ENCODE data around the gene FGF12.
"Not testable (repeated sequence)": the region's sequence is repeated elsewhere in the genome, so short reads cannot be mapped to it uniquely, and the experiment has no call there.

FGF12 gene

DNA sequence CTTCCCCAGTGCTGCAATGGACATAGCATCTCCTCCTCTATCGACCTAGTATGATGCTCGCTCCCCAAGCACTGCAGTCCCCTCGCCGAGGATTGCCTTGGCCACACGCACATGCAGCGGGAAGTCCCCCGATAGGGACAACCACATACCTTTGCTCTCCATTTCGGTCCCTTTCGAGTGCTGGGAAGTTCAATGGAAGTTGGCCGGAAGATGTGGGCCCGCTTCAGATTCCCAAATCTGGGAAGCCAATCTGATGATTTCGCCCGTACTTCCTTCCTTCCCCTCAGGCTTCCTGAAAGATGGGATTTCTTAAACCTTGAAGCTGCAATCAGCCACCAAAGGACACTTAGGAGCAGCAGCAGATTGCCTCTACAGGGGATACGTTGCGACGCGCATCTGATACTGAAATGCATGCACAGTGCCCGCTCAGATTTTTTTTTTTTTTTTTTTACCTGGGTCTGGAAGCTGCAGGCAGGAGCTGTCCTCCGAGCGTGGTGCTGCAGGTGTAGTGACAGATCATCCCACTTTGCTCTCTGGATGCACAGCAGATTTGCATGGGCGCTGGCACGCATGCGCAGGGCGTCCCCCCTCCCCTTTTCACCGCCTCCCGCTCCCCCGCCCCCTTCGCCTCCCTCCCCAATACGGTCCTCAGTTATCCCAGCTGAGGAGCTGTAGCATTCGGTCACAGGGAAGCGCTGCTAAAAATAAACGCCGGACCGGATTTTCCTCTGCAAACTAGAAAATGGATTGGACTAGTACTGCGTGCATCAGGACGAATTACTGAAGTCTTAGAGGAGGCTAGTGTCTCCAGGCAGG, at the start of gene FGF12:
Gene FGF12 (minus strand): TSS at position 510 of the 816 bp plus-strand sequence.
- TF ChIP-seq, protein P1, sequence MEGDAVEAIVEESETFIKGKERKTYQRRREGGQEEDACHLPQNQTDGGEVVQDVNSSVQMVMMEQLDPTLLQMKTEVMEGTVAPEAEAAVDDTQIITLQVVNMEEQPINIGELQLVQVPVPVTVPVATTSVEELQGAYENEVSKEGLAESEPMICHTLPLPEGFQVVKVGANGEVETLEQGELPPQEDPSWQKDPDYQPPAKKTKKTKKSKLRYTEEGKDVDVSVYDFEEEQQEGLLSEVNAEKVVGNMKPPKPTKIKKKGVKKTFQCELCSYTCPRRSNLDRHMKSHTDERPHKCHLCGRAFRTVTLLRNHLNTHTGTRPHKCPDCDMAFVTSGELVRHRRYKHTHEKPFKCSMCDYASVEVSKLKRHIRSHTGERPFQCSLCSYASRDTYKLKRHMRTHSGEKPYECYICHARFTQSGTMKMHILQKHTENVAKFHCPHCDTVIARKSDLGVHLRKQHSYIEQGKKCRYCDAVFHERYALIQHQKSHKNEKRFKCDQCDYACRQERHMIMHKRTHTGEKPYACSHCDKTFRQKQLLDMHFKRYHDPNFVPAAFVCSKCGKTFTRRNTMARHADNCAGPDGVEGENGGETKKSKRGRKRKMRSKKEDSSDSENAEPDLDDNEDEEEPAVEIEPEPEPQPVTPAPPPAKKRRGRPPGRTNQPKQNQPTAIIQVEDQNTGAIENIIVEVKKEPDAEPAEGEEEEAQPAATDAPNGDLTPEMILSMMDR (IDR thresholded peaks at IDR 0.05; ENCODE audit: insufficient read depth, low read length, missing control alignments), result no peak
- no peak for DNase-seq (ENCODE audit: low read depth, low spot score)
- no peak within 1 kb of the TSS for H3K4me3 ChIP-seq (ENCODE audit: low read depth, low read length)
- ChIA-PET POLR2A (no interaction called here), CTCF (no interaction called here)

DNA sequence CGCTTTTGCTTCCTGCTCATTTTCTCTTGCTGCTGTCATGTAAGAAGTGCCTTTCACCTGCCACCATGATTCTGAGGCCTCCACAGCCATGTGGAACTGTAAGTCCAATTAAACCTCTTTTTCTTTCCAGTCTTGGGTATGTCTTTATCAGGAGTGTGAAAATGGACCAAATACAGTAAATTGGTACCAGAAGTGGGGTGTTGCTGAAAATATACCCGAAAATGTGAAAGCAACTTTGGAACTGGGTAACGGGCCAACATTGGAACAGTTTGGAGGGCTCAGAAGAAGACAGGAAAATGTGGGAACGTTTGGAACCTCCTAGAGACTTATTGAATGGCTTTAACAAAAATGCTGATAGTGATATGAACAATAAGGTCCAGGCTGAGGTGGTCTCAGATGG, 47.0 kb upstream of the FGF12 start:
- CTCF ChIA-PET; DNase-seq (ENCODE audit: low read depth, low spot score); H3K4me3 ChIP-seq (ENCODE audit: low read depth, low read length); POLR2A ChIA-PET: not testable (repeated sequence)

DNA sequence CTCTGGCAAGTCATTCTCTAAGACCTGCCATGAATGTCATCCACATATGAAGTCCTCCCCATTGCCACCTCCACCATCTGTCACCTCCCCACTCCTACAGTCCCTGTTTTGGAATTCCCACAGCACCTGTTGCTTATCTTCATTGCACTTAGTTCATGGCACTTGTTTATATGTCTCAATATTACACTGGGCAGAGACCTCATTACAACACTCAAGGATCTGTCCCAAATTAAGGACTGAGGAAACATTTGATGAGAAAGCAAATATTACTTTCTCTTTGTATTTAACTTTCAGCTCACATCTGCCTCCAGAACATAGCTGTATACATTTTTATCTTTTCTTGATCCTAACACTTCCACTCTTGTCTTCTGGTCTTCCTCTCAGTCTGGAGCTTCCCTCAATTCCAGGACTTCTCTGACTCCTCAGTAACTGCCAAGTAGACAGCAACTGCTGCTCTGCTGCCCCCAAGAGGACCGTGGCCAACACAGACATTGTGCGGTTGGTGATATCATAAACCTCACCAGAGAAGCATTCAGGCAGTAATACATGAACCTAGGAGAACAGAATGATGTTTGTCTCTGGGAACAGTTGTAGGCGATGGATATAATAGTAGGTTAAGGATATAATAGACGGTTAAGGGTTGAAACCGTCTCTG, 45.0 kb upstream of the FGF12 start:
- ChIA-PET POLR2A (no interaction called here), CTCF (interaction anchor here (0.6 kb wide), 1 partner anchor 19 kb away, joined by 3 read pairs; no protein-coding TSS in a partner anchor)
- DNase-seq (ENCODE audit: low read depth, low spot score), result peak; percentile 10
- H3K4me3 ChIP-seq (ENCODE audit: low read depth, low read length), result no peak overlapping the region
- TF ChIP-seq, protein P1 (IDR thresholded peaks at IDR 0.05; ENCODE audit: insufficient read depth, low read length, missing control alignments), result peak; percentile 58

DNA sequence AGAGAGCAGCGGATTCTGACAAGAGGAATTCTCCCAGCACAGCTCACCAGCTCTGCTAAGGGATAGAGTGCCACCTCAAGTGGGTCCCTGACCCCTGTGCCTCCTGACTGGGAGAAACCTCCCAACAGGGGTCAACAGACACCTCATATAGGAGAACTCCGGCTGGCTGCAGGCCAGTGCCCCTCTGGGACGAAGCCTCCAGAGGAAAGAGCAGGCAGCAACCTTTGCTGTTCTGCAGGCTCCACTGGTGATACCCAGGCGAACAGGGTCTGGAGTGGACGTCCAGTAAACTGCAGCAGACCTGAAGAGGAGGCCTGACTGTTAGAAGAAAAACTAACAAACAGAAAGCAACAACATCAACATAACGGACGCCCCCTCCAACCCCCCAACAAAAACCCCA, 31.3 kb upstream of the FGF12 start:
- H3K4me3 ChIP-seq (ENCODE audit: low read depth, low read length), result no peak overlapping the region
- ChIA-PET POLR2A (no interaction called here), CTCF (no interaction called here)
- DNase-seq (ENCODE audit: low read depth, low spot score), result no peak
- TF ChIP-seq, protein P1 (IDR thresholded peaks at IDR 0.05; ENCODE audit: insufficient read depth, low read length, missing control alignments), result no peak

DNA sequence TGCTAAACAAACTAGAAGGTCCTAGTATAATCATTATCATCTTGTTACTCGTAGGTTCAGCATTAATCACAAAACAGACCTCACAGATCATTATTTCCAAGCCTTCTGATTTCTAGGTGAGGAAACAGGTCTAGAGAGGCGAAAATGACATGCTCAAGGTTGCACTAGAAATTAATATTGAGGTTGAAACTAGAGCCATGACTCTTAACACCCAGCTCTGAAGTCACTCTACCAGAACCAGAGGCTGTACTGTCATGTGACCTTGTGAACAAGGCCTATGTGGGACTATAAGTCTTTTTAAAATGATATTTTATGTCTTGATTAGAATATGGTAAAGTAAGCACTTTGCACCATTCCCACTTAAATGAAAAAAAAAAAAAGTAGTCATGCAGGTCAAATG, 23.8 kb upstream of the FGF12 start:
- ChIA-PET CTCF (no interaction called here), POLR2A (no interaction called here)
- no peak overlapping the region for H3K4me3 ChIP-seq (ENCODE audit: low read depth, low read length)
- no peak for DNase-seq (ENCODE audit: low read depth, low spot score)
- TF ChIP-seq, protein P1 (IDR thresholded peaks at IDR 0.05; ENCODE audit: insufficient read depth, low read length, missing control alignments), result no peak

DNA sequence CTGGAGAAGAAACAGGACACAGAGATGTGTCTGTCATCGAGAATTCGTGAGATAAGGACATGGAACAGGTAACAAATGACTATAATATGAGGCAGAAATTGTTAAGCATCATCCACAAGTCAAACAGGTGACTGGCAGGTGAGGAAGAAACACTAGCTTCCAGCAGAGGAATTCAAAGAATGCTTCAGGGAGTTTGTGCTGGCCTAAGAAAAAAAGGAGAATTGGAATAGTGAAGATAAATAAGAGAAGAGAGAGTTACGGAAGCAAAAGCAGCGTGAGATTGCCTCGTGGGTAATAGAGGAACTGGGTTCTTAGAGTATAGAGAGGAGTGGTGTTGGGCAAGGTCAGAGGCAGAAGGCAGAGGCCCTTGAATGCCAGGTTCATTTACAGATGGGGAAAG, 22.9 kb upstream of the FGF12 start:
- H3K4me3 ChIP-seq (ENCODE audit: low read depth, low read length), result no peak overlapping the region
- TF ChIP-seq, protein P1 (IDR thresholded peaks at IDR 0.05; ENCODE audit: insufficient read depth, low read length, missing control alignments), result no peak
- DNase-seq (ENCODE audit: low read depth, low spot score), result no peak
- ChIA-PET POLR2A (no interaction called here), CTCF (no interaction called here)
